WI38 (cell line): ENCODE measurements around the gene AGAP3.

Source experiments
- H3K4me3 ChIP-seq: 2 replicates; pipeline ENCODE4 v1.5.1; 2011; ENCODE audit warnings: low read depth, mild to moderate bottlenecking, control low read depth, low read length
- TF ChIP-seq, protein P1 (sequence below): IDR thresholded peaks from 2 replicates; pipeline ENCODE4 v1.5.1; 2012; ENCODE audit warnings: low read depth, mild to moderate bottlenecking, control low read depth, low read length

The AGAP3 gene

GRCh38 chr7:151101621-151102396 is 15.5 kb downstream of the AGAP3 start:
- no peak overlapping the region for H3K4me3 ChIP-seq
- TF ChIP-seq, protein P1, sequence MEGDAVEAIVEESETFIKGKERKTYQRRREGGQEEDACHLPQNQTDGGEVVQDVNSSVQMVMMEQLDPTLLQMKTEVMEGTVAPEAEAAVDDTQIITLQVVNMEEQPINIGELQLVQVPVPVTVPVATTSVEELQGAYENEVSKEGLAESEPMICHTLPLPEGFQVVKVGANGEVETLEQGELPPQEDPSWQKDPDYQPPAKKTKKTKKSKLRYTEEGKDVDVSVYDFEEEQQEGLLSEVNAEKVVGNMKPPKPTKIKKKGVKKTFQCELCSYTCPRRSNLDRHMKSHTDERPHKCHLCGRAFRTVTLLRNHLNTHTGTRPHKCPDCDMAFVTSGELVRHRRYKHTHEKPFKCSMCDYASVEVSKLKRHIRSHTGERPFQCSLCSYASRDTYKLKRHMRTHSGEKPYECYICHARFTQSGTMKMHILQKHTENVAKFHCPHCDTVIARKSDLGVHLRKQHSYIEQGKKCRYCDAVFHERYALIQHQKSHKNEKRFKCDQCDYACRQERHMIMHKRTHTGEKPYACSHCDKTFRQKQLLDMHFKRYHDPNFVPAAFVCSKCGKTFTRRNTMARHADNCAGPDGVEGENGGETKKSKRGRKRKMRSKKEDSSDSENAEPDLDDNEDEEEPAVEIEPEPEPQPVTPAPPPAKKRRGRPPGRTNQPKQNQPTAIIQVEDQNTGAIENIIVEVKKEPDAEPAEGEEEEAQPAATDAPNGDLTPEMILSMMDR, result no peak

- no peak overlapping the region for H3K4me3 ChIP-seq
- TF ChIP-seq, protein P1, result no peak
These were observed 16.7 kb downstream of the AGAP3 start for GRCh38 chr7:151102991-151103390.

GRCh38 chr7:151103973-151104372 is 17.7 kb downstream of the AGAP3 start:
- TF ChIP-seq, protein P1, result no peak
- H3K4me3 ChIP-seq, result no peak overlapping the region

DNA sequence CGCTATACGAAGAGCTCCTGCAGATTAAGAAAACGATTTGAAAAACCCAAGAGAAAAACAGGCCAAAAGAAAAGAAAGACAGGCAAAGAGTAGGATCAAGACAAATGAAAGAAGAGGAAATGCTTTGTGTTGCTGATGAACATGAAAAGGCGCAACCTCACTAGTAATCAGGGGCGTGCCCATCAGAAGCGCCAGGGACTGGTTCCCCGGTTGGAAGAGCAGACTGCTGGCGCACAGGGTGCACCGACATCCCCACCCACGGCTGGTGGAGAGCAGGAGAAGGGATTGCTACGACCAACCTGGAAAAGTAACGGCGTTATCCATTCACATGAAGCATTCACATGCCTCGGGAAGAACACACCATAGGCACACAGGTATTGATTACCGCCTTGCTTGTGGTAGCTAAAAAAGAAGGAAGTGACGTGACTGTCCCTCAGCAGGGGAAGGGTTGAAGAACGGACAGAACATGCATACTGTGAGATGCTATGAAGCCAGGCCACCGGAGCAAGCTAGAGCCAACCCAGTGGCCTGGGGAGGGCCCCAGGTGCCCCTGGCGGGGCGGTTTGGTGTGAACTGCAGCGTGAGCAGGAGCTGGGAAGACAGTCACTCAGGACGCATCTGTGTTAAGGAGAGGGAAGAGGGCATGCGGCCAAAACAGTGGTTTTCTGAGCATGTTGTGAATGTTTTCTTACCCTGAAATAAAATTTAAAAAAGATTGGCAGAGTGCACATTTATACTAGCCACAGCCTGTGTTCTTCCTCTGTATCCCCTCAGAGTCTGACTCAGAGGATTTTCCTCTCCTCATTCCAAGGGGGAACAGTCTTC is 18.3 kb downstream of the AGAP3 start:
- H3K4me3 ChIP-seq, result no peak overlapping the region
- TF ChIP-seq, protein P1, result no peak

DNA sequence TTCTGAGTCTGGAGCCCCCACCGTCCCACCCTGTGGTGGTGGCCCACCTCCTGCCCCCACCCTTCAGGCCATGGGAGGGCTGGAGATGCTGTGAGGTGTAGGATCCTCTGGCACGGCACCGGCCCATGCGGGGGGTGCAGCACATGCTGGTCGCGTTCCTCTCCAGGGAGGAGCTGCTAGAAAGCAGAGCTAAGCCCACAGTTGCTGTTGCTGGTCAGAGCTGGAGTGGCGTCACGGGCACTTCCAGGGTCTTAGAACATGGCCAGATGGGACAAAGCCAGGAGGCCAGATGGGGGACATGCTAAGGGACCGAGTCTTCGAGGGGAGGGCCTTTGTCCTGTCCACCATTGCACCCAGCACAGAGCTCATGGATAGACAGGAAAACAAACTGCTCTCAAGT is 21.6 kb downstream of the AGAP3 start:
- TF ChIP-seq, protein P1, result no peak
- H3K4me3 ChIP-seq, result no peak overlapping the region

DNA sequence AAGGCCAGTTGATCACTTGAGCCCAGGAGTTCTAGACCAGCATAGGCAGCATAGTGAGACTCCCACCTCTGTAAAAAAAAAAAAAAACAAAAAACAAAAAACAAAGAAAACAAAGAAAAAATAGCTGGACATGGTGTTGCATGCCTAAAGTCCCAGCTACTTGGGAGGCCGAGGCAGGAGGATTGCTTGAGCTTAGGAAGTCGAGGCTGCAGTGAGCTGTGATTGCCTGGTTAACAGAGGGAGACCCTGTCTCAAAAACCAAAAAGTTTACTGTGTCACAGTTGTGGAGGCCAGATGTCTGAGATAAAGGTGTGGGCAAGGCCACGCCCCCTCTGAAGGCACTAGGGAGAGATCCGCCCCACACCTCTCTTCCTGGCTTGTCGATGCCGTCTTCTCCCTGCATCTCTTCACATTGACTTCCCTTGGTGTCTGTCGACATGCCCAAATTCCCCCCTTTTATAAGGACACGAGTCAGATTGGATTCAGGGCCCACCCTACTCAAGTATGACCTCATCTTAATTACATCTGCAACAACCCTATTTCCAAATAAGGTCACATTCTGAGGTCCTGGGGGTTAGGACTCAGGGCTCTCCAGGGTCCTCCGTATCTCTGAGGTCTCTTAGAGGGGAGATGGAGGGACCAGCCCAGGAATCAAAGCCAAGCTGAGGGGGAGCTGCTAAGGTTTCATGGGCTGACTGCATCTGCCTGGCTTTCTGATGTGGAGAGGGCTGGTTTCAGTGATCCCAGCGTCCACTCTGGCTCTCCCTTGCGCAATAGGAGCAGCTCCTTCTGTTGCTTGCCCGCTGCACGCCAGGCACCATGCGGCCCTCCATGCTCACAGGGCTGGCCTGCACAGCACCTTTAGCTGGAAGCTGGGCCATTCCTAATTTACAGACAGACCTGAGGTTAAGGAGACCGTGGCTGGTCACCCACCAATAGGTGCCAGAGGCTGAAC is 23.1 kb downstream of the AGAP3 start:
- H3K4me3 ChIP-seq, result no peak overlapping the region
- TF ChIP-seq, protein P1, result no peak
